ENCODE data around the gene THY1.

Gene THY1

DNA sequence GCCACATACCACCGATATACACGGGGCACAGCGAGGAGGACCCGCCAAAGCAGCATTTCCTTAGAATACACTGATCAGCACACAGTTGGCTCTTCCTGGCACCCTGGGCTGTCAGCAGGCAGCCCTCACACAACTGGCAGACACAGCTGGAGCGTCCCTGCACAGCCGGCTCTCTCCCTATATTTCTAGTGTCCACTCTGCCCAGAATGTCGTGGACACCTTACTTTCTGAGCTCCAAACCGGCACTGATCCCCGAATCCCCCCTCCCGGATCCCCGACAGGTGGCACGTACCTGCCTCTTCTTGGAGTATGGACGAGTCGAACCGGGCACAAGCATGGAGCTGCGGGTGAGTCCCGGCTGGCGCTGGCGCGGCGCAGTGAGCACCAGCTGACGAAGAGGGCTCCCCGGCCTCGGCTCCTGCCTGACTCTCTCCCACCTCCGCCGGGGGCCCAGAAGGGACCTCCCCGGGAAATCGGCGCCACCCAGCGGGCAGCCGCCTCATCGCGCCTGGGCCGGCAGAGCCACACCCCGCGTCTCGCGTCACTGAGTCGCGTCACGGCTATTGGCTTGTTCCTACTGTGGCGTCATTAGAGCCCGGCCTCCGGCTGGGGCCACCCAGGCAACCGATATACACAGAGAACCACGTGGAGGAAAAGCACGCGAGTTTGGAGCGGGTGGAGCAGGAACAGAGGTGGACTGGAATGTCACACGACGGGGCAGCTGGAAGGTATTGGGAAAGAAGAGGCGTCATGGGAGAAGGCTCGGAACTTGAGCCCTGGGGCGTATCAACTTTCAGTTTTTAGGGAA is 41.6 kb downstream of the THY1 start, which contains the start of gene USP2:
Gene USP2 (minus strand): TSS at position 510 of the 808 bp plus-strand sequence. CDS start 8,210 bp downstream, outside the sequence.
- peak; percentile 91 for DNase-seq (ENCODE audit: low read depth)

DNA sequence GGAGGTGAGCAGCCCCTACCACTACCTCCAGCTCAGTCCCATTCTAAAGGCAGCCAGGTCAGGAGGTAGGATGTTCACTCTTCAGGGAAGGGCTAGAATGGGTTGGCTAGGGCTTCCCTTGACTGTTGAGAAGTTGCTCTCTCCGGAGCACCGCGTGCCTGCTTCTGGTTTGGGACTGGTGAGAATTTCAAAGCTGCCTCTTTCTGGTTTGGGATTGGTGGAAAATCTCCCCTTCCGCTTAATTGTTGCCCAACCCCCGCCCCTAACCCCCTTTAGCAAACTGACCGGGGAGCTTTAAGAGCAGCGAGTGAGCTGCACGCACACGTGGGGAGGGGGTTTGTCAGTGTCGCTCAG is 42.2 kb downstream of the THY1 start:
- DNase-seq (ENCODE audit: low read depth), result no peak

DNA sequence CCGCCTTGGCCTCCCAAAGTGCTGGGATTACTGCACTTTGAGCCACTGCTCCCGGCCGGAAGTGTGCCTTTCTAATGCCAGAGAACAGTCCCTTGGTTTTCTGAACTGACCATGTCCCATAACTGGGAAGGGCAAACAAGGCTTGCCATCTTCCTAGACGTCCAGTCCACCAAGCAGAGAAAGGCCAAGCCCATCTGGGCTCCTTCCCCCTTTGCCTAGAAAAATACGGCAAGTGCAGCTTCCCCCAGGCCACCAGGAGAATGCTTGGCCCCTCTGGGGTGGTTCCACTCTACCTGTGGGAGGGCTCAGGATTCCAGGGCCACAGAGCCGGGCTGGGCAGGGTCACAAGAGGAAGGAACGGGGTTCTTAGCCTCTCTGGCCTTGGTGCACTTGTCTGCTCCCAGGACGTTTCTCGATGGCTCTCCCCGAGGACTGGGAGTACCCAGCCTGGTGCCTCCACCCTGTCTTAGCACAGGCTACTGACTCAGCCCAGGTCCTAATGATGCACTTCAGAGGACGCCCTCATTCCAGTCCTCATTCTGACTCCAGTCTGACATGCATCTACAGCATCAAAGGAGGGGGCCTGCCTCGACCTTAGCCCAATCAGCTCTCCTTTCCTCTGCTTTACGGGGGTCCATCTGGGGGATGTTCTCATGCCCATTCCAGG is 42.7 kb downstream of the THY1 start:
- DNase-seq (ENCODE audit: low read depth), result no peak

DNA sequence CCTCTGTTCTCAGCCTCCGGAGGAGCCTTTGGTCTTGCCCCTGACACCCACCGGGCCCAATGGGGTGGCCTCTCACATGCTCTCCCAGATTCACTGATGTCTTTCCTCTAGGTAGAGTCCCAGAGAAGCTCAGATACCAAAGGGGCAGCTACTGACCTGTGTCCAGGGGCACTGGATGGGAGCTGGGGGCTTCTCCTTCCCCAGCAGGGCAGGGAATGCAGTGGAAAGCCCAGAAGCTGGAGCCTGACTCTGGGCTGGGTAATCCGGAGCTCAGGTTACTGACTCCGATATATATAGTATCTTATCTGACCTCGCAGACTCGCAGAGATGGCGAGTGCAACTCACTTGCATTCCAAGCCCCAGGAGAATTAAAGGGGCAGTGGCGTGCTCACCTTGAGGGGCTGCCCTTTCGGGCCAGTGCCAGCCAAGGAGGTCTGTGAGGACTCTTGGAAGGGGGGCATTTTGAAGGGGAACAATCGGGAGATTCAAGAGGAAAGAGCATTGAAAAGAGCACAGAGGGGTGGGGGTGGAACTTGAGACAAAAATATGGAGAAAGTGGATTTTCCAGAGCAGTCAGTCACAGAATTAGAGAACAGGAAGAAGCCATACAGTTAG is 44.0 kb downstream of the THY1 start:
- DNase-seq (ENCODE audit: low read depth), result no peak

DNA sequence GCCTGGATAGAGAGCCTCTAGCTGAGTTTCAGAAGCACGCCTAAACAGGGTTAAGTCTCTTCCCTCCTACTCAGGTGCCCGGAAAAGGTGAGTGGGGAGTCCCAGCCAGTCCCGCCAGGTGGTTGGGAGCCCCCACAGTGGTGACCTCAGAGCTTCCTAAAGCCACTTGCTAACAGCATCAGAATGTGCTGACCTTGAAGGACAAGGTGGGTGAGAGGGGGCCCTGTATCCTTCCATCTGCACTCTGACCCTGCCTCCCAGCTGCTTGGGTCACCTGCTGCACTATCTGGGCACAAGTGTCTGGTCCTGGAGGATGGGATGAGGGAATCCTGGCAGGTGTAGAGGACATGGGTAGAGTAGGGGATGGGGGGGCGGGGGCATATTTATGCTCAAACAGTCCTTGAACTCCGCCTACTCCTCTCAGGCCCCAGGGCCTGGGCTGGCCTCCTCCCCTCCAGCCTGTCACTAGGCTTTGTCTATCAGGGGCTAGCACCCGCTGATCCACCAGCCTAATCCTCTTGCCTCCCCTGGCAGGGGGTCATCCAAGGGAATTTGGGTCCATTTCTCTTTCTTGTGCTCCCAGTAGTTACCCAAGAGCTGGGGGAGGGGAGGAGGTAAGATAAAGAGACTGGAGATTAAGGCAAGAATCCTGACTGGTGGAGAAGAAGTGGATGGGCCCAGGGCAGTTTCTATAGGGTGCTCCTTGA is 44.9 kb downstream of the THY1 start:
- no peak for DNase-seq (ENCODE audit: low read depth)

DNA sequence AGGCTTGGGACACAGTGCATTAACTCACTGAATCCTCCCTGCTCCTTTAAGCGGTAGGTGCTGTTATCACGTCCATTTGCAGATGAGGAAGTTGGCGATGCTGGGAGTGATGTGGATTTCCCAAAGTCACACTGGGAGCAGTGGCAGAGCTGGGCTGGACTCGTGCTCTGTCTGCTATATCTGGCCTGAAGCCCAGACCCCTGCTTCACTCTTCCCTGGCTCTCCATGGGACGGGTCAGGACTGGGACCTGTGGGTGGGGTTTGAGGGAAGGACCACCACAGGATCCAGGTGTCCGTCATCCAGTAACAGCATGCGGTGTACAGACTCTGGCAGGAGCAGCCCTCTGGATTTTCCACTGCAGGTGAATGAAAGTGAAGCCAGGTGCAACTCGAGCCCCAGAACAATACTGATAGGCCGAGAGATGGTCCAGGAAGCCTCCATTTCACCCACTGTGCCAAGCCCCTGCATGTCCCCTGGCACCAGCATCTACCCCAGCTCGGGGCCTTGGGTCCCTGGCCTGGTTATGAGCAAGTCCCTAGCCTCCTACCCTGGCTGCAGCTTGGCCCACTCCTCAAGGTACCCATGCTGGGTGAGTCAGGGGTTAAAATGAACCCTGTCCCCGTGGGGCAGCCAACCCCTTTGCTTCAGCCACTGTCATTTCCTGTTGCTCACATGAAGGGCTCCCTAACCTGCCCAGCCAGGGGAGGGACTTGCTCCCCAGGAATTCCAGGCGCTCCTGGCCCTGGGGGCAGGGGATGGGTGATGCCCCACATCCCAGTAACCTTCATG is 45.7 kb downstream of the THY1 start:
- no peak for DNase-seq (ENCODE audit: low read depth)

DNA sequence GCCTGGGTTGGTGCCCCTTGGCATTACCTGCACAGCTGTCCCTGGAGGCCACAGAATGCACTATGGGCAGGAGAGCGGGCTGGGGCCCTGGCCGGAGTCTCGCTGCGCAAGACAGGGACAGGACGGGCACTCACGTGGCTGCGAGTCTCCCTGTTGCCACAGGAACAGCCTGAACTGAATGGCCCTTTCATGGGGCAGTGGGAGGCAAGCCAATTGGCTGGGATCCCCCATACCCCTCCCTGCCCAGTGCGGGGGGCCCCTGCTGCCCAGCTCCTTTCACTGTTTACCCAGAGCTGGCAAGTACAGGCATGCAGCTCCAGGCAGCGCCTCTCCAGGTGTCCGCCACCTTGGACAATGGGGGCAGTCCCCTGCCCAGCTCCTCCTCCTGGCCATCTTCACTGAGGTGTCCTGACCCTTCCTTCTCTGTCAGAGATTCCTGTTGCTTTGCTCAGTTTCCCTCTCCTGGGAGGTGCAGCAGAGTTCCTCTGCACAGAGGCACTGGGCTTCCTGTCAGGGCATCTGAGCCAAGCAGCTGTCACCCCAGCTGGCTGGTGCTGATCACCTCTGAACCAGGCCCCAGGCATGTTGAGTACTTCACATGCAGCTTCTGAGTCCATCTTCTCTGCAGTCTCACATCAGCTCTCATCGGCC is 46.6 kb downstream of the THY1 start:
- DNase-seq (ENCODE audit: low read depth), result no peak

DNA sequence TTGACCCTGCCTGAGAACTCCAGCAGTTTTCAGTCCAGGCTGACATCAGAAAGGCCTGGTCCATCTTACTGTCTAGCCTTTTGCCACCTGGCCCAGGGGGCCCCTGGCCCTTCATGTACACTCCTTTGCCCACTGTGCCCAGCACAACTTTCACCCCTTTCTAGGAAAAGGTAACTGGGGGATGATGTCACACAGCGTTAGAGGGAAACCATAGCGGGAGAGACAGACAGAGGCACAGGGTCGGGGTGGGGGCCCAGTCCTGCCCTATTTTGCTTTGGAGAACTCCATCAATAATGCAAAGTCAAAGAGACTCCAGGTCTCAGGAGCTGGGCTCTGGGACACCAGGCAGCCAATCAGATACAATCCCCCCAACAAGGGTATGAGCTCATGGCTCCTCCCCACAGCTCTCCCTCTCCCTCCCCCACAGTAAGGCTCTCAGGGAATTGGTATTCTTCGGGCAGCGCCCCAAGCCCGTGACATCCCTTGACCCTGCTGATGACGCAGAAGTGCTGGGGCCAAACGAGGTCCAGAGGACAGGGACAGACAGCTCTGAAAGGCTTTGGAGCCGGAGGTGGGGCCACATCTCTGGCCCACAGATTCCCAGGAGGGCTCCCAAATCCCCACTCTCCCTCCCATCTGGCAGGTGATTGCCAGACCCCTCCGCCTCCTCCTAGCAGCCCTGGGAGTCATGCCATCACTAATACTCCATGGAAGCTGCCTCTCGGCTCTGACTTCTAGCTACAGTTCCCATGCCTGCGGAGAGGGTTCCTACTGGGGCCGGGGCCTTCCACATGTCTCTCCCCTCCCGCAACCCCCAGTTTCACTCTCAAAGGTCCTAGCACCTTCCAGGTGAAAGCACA is 47.4 kb downstream of the THY1 start:
- DNase-seq (ENCODE audit: low read depth), result no peak

DNA sequence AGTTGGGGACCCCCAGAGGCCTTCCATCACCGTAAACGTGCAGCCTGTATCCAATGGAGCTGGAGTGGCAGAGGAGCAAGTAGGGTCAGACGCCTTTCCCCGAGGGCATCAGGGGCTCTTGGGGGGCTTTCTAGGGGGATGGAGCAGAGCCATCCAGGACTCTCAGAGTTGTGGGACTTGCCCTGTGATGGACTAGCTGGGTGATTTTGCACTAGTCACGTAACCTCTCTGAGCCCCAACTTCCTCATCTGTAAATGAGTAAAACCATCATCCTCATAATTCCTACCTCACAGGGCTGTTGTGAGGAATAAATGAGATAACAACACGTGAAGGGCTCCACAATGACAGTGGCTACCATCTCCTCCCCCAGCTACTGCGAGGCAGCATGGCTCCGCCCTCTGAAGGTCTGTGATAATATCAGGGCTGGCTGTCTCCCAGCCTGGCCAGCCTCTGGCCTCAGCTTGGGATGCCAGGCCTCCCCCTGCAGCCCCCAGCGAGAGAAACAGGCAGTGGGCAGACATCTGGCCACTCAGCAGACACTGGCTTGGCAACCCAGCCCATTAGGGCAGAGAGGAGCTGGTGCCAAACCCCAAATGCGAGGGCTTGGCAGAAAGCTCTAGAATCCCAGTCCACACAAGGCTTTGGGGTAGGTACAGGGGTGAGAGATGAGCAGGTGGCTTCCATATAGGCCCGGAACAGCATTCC is 48.2 kb downstream of the THY1 start:
- DNase-seq (ENCODE audit: low read depth), result no peak

DNA sequence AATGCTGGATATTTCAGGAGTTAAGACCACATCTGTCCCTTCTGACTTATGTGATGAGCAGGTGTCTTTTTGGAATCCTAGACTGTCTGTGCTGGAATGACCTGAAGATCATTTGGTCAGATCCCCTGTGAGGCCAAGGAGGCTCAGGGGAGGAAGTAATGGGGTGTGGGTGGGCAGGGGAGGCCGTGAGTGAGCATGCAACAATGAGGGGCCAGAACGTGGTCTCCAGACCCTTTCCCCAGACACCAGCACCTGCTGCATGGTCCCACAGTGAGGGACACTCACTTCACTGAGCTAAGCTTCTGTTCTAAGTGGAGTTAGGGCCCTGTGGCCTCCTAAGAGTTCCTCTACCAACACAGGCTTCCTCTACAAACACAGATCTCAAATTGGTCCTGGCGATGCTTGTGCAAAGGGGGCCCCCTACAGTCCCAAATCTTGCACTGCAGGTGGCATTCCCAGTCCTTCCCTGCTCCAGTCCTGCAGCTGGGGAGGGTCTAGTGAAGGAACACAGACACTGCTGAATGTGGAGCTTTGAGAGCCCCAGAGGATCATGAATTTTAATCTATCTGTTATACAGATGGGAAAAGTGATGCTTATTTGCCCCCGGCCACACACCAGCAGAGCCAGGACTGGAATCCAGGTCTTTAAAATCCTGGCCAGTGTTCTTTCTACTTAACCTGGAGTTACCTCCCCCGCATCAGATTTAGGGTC is 48.9 kb downstream of the THY1 start:
- no peak for DNase-seq (ENCODE audit: low read depth)

DNA sequence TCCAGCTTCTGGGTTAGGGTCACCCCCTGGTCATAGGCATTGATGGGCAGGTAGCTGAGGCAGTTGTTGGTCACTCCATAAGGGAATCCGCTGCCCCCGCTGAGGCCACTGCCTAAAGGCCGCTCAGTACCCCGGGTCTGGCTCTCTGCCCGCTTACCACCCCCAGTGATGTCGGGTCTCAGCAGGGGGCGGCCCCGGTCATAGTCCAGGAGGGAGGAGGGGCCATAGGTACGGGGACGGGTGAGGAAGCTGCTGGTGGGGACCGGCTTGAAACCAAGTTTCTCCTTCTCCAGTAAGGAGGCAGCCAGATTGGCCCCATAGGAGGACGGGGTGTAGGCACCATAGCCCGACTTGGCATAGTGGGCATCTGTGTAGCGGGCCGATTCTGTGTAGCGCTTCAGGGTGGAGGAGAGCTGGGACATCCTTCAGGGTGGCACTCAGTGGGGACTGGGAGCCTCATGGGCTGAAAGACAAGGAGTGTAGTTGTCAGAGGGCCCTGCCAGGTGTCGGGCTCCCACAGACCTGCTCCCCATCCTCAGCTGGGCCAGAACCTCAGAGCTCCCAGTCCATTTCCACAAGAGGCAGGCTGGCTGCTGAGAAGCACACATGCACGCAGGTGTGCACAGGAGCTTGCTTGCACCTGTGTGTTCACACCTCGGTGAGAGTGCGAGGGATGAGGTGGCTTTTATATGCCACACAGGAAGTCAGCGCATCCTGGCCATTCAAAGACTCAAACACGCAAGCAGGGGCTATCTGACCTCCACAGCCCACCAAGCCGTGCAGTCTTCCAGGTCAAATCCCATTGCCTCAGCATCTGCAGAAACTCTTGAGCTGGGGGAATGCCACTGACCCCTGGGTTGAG is 49.7 kb downstream of the THY1 start:
- DNase-seq (ENCODE audit: low read depth), result no peak

DNA sequence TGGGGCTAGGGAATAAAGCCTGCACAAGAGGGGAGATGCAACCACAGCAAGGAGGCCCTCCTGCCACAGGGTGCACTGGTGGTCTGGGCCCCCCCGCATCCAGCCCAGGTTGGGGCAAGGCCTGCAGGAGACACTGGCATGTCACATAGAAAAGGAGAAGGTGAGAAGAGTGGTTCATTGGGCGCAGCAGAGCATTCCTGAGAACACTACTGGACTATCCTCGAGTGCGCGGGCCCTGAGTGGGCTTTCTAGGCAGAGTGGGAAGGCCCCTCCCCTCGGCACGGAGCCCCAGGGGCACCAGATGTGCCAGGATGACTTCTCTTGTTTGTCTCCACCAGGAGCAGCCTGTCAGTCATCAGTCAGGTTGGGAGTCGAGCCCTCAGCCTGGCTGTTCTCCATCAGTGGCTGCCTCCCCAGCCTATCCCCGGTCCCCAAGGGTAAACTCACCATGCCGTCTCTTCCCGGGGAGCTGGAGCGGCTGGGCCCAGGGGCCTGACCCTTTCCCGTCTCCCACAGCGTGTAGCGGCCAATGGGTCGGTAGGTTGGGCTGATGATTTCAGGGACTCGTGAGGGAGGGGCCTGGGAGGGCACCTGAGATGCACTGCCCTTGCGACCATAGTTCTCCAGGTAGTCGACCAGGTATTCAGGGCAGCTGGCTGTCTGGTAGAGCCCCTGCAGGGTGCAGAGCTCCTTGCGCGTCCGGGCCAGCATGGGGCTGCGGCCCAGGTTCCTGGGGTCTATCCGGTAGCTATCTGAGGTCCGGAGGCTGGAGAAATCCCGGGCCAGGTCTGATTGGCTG is 50.5 kb downstream of the THY1 start:
- DNase-seq (ENCODE audit: low read depth), result no peak

DNA sequence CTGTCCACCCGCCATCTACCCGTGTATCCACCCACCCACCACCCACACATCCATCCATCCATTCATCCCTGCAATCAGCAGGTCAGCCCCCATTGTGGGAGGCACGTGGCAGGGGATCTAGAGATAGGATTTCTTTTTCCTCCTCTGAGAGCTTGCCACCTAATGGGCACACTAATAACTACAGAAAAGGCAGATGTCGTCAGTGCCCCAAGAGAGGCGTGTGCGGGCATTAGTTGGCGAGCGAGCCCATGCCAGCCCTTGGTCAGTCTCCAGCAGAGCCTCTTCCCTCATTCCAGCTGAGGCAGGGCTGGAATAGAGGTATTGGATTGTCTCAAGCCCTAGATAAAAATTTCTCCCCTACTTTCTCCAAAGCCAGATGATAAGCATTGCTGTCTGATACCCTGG is 51.2 kb downstream of the THY1 start:
- DNase-seq (ENCODE audit: low read depth), result no peak

DNA sequence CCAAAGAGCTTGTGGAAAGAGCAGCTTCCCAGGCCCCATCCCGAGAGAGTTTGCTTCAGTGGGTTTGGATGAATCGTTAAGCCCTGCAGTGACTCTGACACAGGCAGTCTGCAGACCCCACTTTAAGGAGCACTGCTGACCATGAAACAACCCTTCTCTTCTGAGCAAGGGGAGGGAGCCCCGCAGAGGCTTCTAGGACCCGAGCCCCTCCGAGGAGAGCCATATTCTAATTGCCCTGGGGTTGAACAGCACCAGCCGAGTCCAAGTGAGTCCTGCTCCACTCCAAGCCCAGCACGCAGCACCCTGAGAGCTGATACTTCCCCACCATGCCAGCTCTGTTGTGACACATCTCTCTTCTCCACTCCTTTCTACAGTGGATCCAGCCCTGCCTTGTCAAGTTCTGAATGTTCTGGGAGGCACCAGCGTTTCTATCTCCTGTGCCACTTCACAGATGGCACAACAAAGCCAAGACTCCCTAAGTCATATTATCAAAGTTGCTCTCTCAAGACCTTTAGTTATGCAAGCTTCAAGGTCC is 51.8 kb downstream of the THY1 start:
- no peak for DNase-seq (ENCODE audit: low read depth)

DNA sequence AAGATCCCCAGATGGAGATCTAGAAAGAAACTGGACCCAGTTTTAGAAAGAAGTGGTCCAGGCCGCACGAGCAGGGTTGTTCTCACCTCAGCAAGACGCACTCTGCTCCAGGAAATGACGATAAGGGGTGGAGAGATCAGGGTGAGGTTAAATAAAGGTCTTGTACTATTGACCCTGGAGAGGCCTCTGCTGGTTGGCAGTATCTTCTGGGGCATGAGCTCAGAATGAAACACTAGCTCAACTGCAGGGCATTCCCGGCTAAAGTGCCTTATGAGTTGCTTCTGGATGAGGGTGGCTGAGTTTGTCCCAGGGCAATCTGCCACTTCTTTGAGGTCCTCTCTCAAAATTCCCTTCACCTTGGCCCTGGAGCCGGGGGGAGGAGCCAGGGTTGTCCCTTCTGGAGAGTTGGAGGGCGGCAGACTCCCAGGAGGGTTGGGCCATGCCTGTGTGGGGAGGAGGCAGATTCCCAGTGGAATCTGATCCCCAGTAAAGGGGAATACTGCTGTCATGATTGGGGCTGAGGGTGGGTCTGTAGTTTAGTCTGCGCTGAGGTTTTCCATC is 52.4 kb downstream of the THY1 start:
- DNase-seq (ENCODE audit: low read depth), result no peak

DNA sequence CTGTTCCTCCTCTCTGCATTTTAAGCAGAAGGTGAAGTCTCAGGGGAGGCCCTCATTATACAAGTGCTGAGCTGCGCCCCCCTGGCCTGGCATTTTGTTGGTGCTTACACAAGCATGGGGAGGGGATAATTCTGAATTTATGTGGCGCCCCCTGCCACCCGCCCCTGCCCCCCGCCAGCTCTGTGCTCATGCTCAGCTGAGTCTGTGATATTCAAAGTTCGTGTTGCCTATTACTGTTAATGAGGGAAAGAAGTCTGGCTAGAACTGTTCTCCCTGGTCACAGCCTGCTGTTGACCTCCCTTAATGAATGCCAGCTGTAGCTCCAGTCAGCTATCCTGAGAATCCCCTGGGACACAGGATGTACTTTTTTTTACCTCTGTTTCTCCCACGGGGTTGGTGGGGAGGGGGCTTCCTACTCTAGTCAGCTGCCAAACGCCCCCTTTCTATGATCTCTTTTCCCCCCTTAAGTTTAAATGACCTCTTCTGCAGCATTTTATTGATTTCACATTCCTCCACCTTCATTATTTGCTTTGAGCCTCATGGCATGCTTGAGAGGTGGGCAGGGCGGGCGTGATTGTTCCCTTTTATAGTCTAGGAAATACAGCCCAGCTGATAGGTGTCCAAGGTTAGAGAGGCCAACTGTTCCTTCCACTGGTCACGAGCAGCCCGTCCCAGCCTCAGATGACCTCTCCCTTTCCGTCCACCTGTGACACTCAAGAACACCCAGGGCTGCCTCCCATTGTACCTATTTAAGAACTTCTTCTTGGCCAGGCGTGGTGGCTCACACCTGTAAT is 53.6 kb downstream of the THY1 start:
- DNase-seq (ENCODE audit: low read depth), result no peak
